HL-60 (cell line): Measurements from ENCODE around the gene ULBP2.
"Not testable (repeated sequence)": the region's sequence is repeated elsewhere in the genome, so short reads cannot be mapped to it uniquely, and the experiment has no call there.

Source experiments
- POLR2AphosphoS5 ChIP-seq: IDR thresholded peaks from 2 replicates; pipeline ENCODE4 v1.6.1; 2012; ENCODE audit warnings: low read depth
- TF ChIP-seq, protein P1 (sequence below): IDR thresholded peaks from one replicate; pipeline ENCODE4 v1.5.1; 2011; ENCODE audit warnings: low read length, control low read depth, inconsistent platforms; ENCODE audit not compliant: insufficient read depth
- TF ChIP-seq, protein P2 (sequence below): IDR thresholded peaks from 2 replicates; pipeline ENCODE4 v1.6.1; 2012; ENCODE audit warnings: low read depth; ENCODE audit not compliant: insufficient replicate concordance

DNA sequence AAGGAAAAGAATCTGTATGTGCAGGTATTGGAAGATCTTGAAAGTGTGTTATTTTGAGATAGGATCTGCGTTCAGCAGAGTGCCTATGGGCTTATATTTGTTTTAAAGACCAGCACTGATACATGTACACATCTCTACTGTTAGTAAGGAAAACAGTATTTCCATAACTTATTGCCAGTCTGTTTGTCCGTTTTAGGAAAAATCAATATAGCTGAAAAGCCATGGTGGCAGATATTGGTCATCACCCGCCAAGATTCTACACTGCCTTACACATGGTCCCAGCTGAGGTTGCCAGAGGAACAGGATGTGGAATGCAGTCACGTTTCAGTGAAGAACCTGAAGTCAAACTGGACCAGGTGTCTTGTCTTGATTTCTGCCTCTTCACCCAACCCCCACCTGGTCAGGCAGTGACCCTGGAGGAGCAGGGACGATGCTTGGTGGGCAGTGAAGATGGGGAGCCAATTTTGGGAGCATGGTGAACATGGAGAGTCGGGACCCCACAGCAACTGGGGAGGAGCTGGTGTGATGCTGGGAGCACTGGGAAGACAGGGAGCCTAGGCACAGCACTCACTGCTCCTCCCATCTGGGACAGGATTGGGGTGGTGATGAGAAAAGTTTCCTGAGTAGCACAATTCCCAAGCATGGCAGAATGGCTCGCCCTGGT, 14.0 kb downstream of the ULBP2 start:
- TF ChIP-seq, protein P1, sequence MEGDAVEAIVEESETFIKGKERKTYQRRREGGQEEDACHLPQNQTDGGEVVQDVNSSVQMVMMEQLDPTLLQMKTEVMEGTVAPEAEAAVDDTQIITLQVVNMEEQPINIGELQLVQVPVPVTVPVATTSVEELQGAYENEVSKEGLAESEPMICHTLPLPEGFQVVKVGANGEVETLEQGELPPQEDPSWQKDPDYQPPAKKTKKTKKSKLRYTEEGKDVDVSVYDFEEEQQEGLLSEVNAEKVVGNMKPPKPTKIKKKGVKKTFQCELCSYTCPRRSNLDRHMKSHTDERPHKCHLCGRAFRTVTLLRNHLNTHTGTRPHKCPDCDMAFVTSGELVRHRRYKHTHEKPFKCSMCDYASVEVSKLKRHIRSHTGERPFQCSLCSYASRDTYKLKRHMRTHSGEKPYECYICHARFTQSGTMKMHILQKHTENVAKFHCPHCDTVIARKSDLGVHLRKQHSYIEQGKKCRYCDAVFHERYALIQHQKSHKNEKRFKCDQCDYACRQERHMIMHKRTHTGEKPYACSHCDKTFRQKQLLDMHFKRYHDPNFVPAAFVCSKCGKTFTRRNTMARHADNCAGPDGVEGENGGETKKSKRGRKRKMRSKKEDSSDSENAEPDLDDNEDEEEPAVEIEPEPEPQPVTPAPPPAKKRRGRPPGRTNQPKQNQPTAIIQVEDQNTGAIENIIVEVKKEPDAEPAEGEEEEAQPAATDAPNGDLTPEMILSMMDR, result not testable (repeated sequence)
- not testable (repeated sequence) for TF ChIP-seq POLR2AphosphoS5
- TF ChIP-seq, protein P2, sequence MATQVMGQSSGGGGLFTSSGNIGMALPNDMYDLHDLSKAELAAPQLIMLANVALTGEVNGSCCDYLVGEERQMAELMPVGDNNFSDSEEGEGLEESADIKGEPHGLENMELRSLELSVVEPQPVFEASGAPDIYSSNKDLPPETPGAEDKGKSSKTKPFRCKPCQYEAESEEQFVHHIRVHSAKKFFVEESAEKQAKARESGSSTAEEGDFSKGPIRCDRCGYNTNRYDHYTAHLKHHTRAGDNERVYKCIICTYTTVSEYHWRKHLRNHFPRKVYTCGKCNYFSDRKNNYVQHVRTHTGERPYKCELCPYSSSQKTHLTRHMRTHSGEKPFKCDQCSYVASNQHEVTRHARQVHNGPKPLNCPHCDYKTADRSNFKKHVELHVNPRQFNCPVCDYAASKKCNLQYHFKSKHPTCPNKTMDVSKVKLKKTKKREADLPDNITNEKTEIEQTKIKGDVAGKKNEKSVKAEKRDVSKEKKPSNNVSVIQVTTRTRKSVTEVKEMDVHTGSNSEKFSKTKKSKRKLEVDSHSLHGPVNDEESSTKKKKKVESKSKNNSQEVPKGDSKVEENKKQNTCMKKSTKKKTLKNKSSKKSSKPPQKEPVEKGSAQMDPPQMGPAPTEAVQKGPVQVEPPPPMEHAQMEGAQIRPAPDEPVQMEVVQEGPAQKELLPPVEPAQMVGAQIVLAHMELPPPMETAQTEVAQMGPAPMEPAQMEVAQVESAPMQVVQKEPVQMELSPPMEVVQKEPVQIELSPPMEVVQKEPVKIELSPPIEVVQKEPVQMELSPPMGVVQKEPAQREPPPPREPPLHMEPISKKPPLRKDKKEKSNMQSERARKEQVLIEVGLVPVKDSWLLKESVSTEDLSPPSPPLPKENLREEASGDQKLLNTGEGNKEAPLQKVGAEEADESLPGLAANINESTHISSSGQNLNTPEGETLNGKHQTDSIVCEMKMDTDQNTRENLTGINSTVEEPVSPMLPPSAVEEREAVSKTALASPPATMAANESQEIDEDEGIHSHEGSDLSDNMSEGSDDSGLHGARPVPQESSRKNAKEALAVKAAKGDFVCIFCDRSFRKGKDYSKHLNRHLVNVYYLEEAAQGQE, result not testable (repeated sequence)
